ENCODE results near the gene PBX4.

DNA sequence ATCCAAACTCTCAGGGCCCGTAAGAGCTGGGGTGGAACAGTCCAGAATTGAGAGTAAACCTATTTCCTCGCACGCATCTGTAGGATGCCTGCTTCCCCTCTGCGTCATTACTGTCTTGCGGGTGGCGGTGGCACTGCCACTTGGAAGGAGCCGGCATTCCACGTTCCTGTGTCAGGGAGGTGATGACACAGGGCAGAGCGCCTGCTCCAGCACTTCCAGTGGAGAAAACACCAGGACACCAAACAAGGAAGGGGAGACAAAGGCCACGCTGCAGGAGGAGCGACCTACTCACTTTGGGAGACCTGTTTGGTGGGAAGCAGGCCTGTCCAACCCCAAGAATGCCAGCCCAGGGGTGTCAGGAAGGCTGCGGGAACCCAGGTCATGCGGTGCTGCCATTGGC lies 37.1 kb downstream of the PBX4 start:
- TF ChIP-seq POLR2A (IDR thresholded peaks at IDR 0.05; ENCODE audit: extremely low read depth, insufficient read length): no peak
- no peak for TF ChIP-seq MYC (IDR thresholded peaks at IDR 0.05; ENCODE audit: low read depth, low read length)
- TF ChIP-seq, protein P1, sequence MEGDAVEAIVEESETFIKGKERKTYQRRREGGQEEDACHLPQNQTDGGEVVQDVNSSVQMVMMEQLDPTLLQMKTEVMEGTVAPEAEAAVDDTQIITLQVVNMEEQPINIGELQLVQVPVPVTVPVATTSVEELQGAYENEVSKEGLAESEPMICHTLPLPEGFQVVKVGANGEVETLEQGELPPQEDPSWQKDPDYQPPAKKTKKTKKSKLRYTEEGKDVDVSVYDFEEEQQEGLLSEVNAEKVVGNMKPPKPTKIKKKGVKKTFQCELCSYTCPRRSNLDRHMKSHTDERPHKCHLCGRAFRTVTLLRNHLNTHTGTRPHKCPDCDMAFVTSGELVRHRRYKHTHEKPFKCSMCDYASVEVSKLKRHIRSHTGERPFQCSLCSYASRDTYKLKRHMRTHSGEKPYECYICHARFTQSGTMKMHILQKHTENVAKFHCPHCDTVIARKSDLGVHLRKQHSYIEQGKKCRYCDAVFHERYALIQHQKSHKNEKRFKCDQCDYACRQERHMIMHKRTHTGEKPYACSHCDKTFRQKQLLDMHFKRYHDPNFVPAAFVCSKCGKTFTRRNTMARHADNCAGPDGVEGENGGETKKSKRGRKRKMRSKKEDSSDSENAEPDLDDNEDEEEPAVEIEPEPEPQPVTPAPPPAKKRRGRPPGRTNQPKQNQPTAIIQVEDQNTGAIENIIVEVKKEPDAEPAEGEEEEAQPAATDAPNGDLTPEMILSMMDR (IDR thresholded peaks at IDR 0.05; ENCODE audit: low read depth, low read length): no peak

All from NB4 (cell line).